ENCODE measurements around the gene BTBD17.
"Not testable (repeated sequence)": the region's sequence is repeated elsewhere in the genome, so short reads cannot be mapped to it uniquely, and the experiment has no call there.

Gene BTBD17, protein sequence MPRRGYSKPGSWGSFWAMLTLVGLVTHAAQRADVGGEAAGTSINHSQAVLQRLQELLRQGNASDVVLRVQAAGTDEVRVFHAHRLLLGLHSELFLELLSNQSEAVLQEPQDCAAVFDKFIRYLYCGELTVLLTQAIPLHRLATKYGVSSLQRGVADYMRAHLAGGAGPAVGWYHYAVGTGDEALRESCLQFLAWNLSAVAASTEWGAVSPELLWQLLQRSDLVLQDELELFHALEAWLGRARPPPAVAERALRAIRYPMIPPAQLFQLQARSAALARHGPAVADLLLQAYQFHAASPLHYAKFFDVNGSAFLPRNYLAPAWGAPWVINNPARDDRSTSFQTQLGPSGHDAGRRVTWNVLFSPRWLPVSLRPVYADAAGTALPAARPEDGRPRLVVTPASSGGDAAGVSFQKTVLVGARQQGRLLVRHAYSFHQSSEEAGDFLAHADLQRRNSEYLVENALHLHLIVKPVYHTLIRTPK

GRCh38 chr17:74361230-74362068, at the start of gene BTBD17:
BTBD17 (minus strand) TSS chr17:74361868; CDS start chr17:74361819, 49 bp downstream.
- DNase-seq (ENCODE audit: low read depth), result no peak
- H3K4me3 ChIP-seq (ENCODE audit: control insufficient read depth, low read depth, low read length), result no peak within 1 kb of the TSS
- TF ChIP-seq, protein P1, sequence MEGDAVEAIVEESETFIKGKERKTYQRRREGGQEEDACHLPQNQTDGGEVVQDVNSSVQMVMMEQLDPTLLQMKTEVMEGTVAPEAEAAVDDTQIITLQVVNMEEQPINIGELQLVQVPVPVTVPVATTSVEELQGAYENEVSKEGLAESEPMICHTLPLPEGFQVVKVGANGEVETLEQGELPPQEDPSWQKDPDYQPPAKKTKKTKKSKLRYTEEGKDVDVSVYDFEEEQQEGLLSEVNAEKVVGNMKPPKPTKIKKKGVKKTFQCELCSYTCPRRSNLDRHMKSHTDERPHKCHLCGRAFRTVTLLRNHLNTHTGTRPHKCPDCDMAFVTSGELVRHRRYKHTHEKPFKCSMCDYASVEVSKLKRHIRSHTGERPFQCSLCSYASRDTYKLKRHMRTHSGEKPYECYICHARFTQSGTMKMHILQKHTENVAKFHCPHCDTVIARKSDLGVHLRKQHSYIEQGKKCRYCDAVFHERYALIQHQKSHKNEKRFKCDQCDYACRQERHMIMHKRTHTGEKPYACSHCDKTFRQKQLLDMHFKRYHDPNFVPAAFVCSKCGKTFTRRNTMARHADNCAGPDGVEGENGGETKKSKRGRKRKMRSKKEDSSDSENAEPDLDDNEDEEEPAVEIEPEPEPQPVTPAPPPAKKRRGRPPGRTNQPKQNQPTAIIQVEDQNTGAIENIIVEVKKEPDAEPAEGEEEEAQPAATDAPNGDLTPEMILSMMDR (IDR thresholded peaks at IDR 0.05; ENCODE audit: control insufficient read depth, insufficient read depth, low read depth, low read length, missing control alignments), result peak; percentile 51

GRCh38 chr17:74410001-74410443, 48.4 kb upstream of the BTBD17 start:
- no peak overlapping the region for H3K4me3 ChIP-seq (ENCODE audit: control insufficient read depth, low read depth, low read length)
- TF ChIP-seq, protein P1 (IDR thresholded peaks at IDR 0.05; ENCODE audit: control insufficient read depth, insufficient read depth, low read depth, low read length, missing control alignments), result no peak
- no peak for DNase-seq (ENCODE audit: low read depth)

- DNase-seq (ENCODE audit: low read depth), result no peak
- no peak overlapping the region for H3K4me3 ChIP-seq (ENCODE audit: control insufficient read depth, low read depth, low read length)
- TF ChIP-seq, protein P1 (IDR thresholded peaks at IDR 0.05; ENCODE audit: control insufficient read depth, insufficient read depth, low read depth, low read length, missing control alignments), result no peak
Measured at GRCh38 chr17:74408815-74409214, 47.1 kb upstream of the BTBD17 start.

DNA sequence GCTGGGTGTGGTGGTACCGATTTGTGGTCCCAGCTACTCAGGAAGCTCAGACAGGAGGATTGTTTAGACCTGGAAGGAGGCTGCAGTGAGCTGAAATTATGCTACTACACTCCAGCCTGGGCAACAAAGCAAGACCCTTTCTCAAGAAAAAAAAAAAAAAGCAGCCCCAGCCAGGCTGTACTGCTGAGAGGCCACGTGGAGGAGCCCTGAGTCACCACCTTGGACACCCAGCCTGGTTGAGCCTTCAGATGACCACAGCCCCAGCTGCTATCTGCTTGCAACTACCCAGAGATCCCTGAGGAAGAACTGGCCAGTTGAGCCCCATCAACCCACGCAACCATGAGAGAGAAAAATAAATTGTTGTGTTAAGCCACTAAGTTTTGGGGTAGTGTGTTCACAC, 46.6 kb upstream of the BTBD17 start:
- DNase-seq (ENCODE audit: low read depth), result no peak
- TF ChIP-seq, protein P1 (IDR thresholded peaks at IDR 0.05; ENCODE audit: control insufficient read depth, insufficient read depth, low read depth, low read length, missing control alignments), result no peak
- H3K4me3 ChIP-seq (ENCODE audit: control insufficient read depth, low read depth, low read length), result no peak overlapping the region

DNA sequence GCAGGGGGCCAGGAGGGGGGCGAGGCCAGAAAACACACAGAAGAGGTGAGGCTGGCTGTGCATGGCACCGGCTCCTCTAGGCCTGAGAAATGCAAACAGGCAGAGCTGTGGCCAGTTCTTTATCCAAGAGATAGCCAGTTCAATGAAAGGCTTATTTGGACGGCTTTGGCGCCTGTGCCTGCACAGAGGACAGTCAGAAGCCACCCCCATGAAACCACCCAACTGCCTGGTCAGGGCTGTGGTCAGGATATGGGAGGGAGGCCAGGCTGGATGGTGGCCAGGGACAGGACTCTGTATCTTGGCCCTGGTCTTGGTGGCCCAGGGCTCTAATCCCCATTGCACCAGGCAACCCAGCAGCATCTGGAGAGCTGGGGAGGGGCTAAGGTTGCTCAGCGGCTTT, 45.7 kb upstream of the BTBD17 start:
- no peak for DNase-seq (ENCODE audit: low read depth)
- TF ChIP-seq, protein P1 (IDR thresholded peaks at IDR 0.05; ENCODE audit: control insufficient read depth, insufficient read depth, low read depth, low read length, missing control alignments), result no peak
- H3K4me3 ChIP-seq (ENCODE audit: control insufficient read depth, low read depth, low read length), result no peak overlapping the region

- DNase-seq (ENCODE audit: low read depth); H3K4me3 ChIP-seq (ENCODE audit: control insufficient read depth, low read depth, low read length): not testable (repeated sequence)
Measured at GRCh38 chr17:74405311-74405710, 43.6 kb upstream of the BTBD17 start.

DNA sequence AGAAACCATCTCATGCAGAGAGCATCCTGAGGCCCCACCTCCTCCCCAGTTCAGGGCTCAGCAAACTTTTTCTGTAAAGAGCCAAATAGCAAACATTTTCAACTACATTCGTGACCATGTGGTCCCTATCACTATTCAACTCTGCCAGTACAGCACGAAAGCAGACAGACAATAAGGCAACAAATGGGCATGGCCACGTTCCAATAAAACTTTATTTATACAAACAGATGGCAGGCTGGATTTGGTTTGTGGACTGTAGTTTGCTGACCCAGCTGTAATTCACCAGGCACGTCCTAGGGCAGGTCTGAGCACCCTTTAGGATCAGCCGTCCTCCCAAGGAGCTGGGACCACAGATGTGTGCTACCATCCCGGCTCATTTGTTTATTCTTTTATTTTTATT, 43.1 kb upstream of the BTBD17 start:
- TF ChIP-seq, protein P1 (IDR thresholded peaks at IDR 0.05; ENCODE audit: control insufficient read depth, insufficient read depth, low read depth, low read length, missing control alignments), result no peak
- no peak for DNase-seq (ENCODE audit: low read depth)
- H3K4me3 ChIP-seq (ENCODE audit: control insufficient read depth, low read depth, low read length), result no peak overlapping the region

Data from AG09309 (cell line).